H1 (cell line): Measurements from ENCODE around the gene DNER. TPM values are rescaled to one million over a fixed set of nuclear protein-coding genes. Genes with fewer than 3 reads are reported as not detected.

ENCODE experiments used
- CTCF ChIA-PET: fragments of 300-600 bp; sonication (Branson Sonifier 250); formaldehyde crosslinking; loops from one replicate; lab custom pipeline; 2021; ENCODE audit not compliant: partially characterized antibody; lab: Charles Lee
- POLR2A ChIA-PET: fragments of 300-600 bp; sonication (Branson Sonifier 250); formaldehyde crosslinking; loops from one replicate; lab custom pipeline; 2021; ENCODE audit warnings: inconsistent platforms; ENCODE audit not compliant: partially characterized antibody; lab: Charles Lee
- DNase-seq, 2 experiments: peaks; one replicate each; pipeline versions ENCODE4 v3.0.0 to v3.0.0-alpha.2; 2010 to 2022; ENCODE audit warnings: low spot score in 2 of 2, low read depth in 1 of 2, mixed read lengths in 1 of 2
- FAIRE-seq: peaks from 2 replicates; lab custom pipeline; 2011; peaks lifted over from hg19 to GRCh38; lab: Jason Lieb, UNC
- H2AFZ ChIP-seq: 2 replicates; pipeline ENCODE4 v1.8.1; 2012; ENCODE audit warnings: low read length, inconsistent platforms
- H2AK5ac ChIP-seq: 2 replicates; pipeline ENCODE4 v1.6.1; 2013; ENCODE audit warnings: low read depth, low read length
- H2BK120ac ChIP-seq: replicated peaks from 2 replicates; pipeline ENCODE3; 2013; ENCODE audit warnings: low read depth, low read length, inconsistent platforms
- H2BK12ac ChIP-seq: 2 replicates; pipeline ENCODE4 v1.6.1; 2013; ENCODE audit warnings: low read depth, low read length
- H2BK15ac ChIP-seq: 2 replicates; pipeline ENCODE4 v1.6.1; 2013; ENCODE audit warnings: low read length
- H2BK20ac ChIP-seq: 2 replicates; pipeline ENCODE4 v1.6.1; 2013; ENCODE audit warnings: low read length
- H2BK5ac ChIP-seq: 2 replicates; pipeline ENCODE4 v1.6.1; 2013; ENCODE audit warnings: low read depth, low read length
- H3K14ac ChIP-seq: 2 replicates; pipeline ENCODE4 v1.6.1; 2013; ENCODE audit warnings: inconsistent platforms; ENCODE audit not compliant: insufficient read length
- H3K18ac ChIP-seq: 2 replicates; pipeline ENCODE4 v1.6.1; 2013; ENCODE audit warnings: low read length; ENCODE audit errors: extremely low read depth
- H3K23ac ChIP-seq: 2 replicates; pipeline ENCODE4 v1.6.1; 2013; ENCODE audit warnings: inconsistent platforms; ENCODE audit not compliant: insufficient read length
- H3K23me2 ChIP-seq: 2 replicates; pipeline ENCODE4 v1.6.1; 2013; ENCODE audit warnings: low read depth, low read length
- H3K27ac ChIP-seq: 2 replicates; pipeline ENCODE4 v1.6.1; 2011; ENCODE audit warnings: low read depth, low read length, inconsistent platforms
- H3K27me3 ChIP-seq, 4 experiments: replicated peaks in 1 of 4; 1 replicate in 1 of 4; 2 replicates in 3 of 4; pipeline versions ENCODE4 v1.6.1 to v1.8.1; 2011 to 2013; ENCODE audit warnings: low read length in 3 of 4, mild to moderate bottlenecking in 3 of 4, inconsistent platforms in 2 of 4, mixed read lengths in 2 of 4, moderate library complexity in 1 of 4; ENCODE audit not compliant: control insufficient read depth in 3 of 4, insufficient read depth in 3 of 4; ENCODE audit errors: extremely low read depth in 1 of 4
- H3K36me3 ChIP-seq, 4 experiments: 2 replicates each; pipeline versions ENCODE4 v1.6.1 to v1.8.1; 2011 to 2013; ENCODE audit warnings: mild to moderate bottlenecking in 4 of 4, low read length in 3 of 4, moderate library complexity in 2 of 4, control low read depth in 1 of 4, inconsistent platforms in 1 of 4; ENCODE audit not compliant: insufficient read depth in 4 of 4, control insufficient read depth in 2 of 4
- H3K4ac ChIP-seq: replicated peaks from 2 replicates; pipeline ENCODE3; 2013; ENCODE audit warnings: low read length, low read depth, mixed read lengths, inconsistent platforms; ENCODE audit not compliant: insufficient read length
- H3K4me1 ChIP-seq, 4 experiments: replicated peaks in 1 of 4; 1 replicate in 1 of 4; 2 replicates in 3 of 4; pipeline versions ENCODE4 v1.6.1 to v1.8.1; 2011 to 2013; ENCODE audit warnings: low read length in 3 of 4, inconsistent platforms in 2 of 4, mixed read lengths in 1 of 4; ENCODE audit not compliant: insufficient read depth in 4 of 4, control insufficient read depth in 3 of 4
- H3K4me2 ChIP-seq, 2 experiments: 2 replicates each; pipeline versions ENCODE4 v1.6.1 to v1.8.1; 2011 to 2013; ENCODE audit warnings: low read depth in 2 of 2, low read length in 2 of 2, control low read depth in 1 of 2, inconsistent platforms in 1 of 2, mild to moderate bottlenecking in 1 of 2; ENCODE audit not compliant: insufficient read depth in 1 of 2
- H3K4me3 ChIP-seq, 4 experiments: fragments of 200-600, 300-600 bp in 1 of 4; sonication (generic), shearing (Covaris generic), sonication (Bioruptor Twin) in 1 of 4; 2 replicates each; pipeline versions ENCODE4 v1.5.1 to v1.8.1; 2011 to 2016; ENCODE audit warnings: low read length in 4 of 4, low read depth in 3 of 4, control low read depth in 2 of 4, inconsistent platforms in 2 of 4, mild to moderate bottlenecking in 2 of 4, mixed read lengths in 1 of 4, moderate library complexity in 1 of 4; ENCODE audit not compliant: insufficient read depth in 2 of 4; ENCODE audit errors: extremely low read depth in 1 of 4
- H3K56ac ChIP-seq: replicated peaks from 2 replicates; pipeline ENCODE3; 2013; ENCODE audit warnings: low read depth, mild to moderate bottlenecking, mixed read lengths, low read length, inconsistent platforms; ENCODE audit not compliant: insufficient read length
- H3K79me1 ChIP-seq: 2 replicates; pipeline ENCODE4 v1.6.1; 2013; ENCODE audit warnings: low read depth, low read length, control low read depth
- H3K79me2 ChIP-seq, 2 experiments: 2 replicates each; pipeline versions ENCODE4 v1.6.1 to v1.8.1; 2012 to 2013; ENCODE audit warnings: low read length in 2 of 2, mild to moderate bottlenecking in 2 of 2, inconsistent platforms in 1 of 2; ENCODE audit not compliant: insufficient read depth in 2 of 2, control insufficient read depth in 1 of 2
- H3K9ac ChIP-seq, 4 experiments: replicated peaks in 1 of 4; 1 replicate in 1 of 4; 2 replicates in 3 of 4; pipeline versions ENCODE4 v1.6.1 to v1.8.1; 2011 to 2013; ENCODE audit warnings: low read depth in 3 of 4, low read length in 3 of 4, control low read depth in 2 of 4, mild to moderate bottlenecking in 2 of 4, moderate library complexity in 2 of 4, inconsistent platforms in 1 of 4; ENCODE audit errors: extremely low read depth in 1 of 4
- H3K9me3 ChIP-seq, 2 experiments: 2 replicates each; pipeline versions ENCODE4 v1.6.1 to v1.8.1; 2012 to 2013; ENCODE audit warnings: mild to moderate bottlenecking in 2 of 2, moderate library complexity in 2 of 2, control low read depth in 1 of 2, inconsistent platforms in 1 of 2, low read depth in 1 of 2, low read length in 1 of 2, mixed read lengths in 1 of 2; ENCODE audit not compliant: insufficient read depth in 2 of 2
- H4K20me1 ChIP-seq, 2 experiments: replicated peaks in 1 of 2; 2 replicates each; pipeline versions ENCODE3 to v1.8.1; 2011 to 2013; ENCODE audit warnings: inconsistent platforms in 2 of 2, low read length in 2 of 2, mild to moderate bottlenecking in 1 of 2; ENCODE audit not compliant: insufficient read depth in 2 of 2, control insufficient read depth in 1 of 2
- H4K5ac ChIP-seq: 2 replicates; pipeline ENCODE4 v1.6.1; 2013; ENCODE audit warnings: low read length, low read depth, mixed read lengths, inconsistent platforms; ENCODE audit not compliant: insufficient read length
- H4K8ac ChIP-seq: 2 replicates; pipeline ENCODE4 v1.8.0; 2013; ENCODE audit warnings: mild to moderate bottlenecking, moderate library complexity, low read length, inconsistent platforms; ENCODE audit not compliant: insufficient read depth; ENCODE audit errors: extremely low read depth
- H4K91ac ChIP-seq: replicated peaks from 2 replicates; pipeline ENCODE3; 2013; ENCODE audit warnings: low read length, mixed read lengths, inconsistent platforms; ENCODE audit not compliant: insufficient read length
- CHD2 ChIP-seq: IDR thresholded peaks from 2 replicates; pipeline ENCODE4 v1.6.1; 2012; ENCODE audit warnings: low read length, improper control_type of control experiment
- CTBP2 ChIP-seq: IDR thresholded peaks from 2 replicates; pipeline ENCODE4 v1.7.0; 2011; ENCODE audit warnings: borderline replicate concordance, mild to moderate bottlenecking, moderate library complexity, mixed read lengths, low read length; ENCODE audit not compliant: insufficient read depth, insufficient read length
- JUND ChIP-seq: IDR thresholded peaks from 2 replicates; pipeline ENCODE4 v1.6.1; 2011; ENCODE audit warnings: mild to moderate bottlenecking, improper control_type of control experiment, low read length
- KDM1A ChIP-seq: fragments of 200-600, 300-600 bp; sonication (generic); IDR thresholded peaks from 2 replicates; pipeline ENCODE4 v1.7.1; 2016; ENCODE audit warnings: mild to moderate bottlenecking, low read length, borderline replicate concordance
- POU5F1 ChIP-seq: IDR thresholded peaks from 2 replicates; pipeline ENCODE4 v1.6.1; 2011; ENCODE audit warnings: low read depth, mild to moderate bottlenecking, low read length, moderate library complexity
- RBBP5 ChIP-seq: IDR thresholded peaks from 2 replicates; pipeline ENCODE4 v1.7.1; 2012; ENCODE audit warnings: low read depth, mild to moderate bottlenecking, inconsistent platforms, low read length, moderate library complexity, borderline replicate concordance
- SP2 ChIP-seq: IDR thresholded peaks from 2 replicates; pipeline ENCODE4 v1.6.1; 2012; ENCODE audit warnings: mild to moderate bottlenecking, low read length, inconsistent platforms
- TCF12 ChIP-seq: IDR thresholded peaks from 2 replicates; pipeline ENCODE4 v1.6.1; 2011; ENCODE audit warnings: low read depth, mild to moderate bottlenecking, low read length
- YY1 ChIP-seq: IDR thresholded peaks from 2 replicates; pipeline ENCODE4 v1.6.1; 2011; ENCODE audit warnings: low read depth, mild to moderate bottlenecking, low read length
- WGBS, 2 experiments: shearing (Covaris generic) in 1 of 2; methylation state at CpG; one replicate each; pipeline versions ENCODE4 v1.1.6 to v1.1.7; 2013 to 2015; ENCODE audit warnings: low lambda C conversion rate in 2 of 2, mixed read lengths in 2 of 2, inconsistent platforms in 1 of 2, low coverage in 1 of 2, missing lambda C conversion rate in 1 of 2; ENCODE audit not compliant: insufficient replicate concordance in 2 of 2, insufficient coverage in 1 of 2, insufficient read length in 1 of 2; ENCODE audit errors: extremely low coverage in 1 of 2, missing lambda C conversion rate in 1 of 2; 5-methylcytosine and 5-hydroxymethylcytosine counted together
- polyA plus RNA-seq, 7 experiments: library from polyadenylated mRNA; depleted of rRNA in 3 of 7; stranded (reverse) in 5 of 7; unstranded in 2 of 7; fragments of >200 nt in 5 of 7; fragments of 200-250 nt in 2 of 7; gene quantifications; 1 replicate in 5 of 7; 2 replicates in 1 of 7; 4 replicates in 1 of 7; pipeline versions ENCODE4 v1.2.1 to v1.2.3, GENCODE V29; 2011 to 2013; ENCODE audit warnings: missing spikeins in 2 of 7, mixed read lengths in 2 of 7
- total RNA-seq: library from RNA; stranded (reverse); fragmentation: NEBNext Ultra II Directional; extraction: Animal tissue kit (Norgen Biotek cat#: 25700); gene quantifications from 2 replicates; pipeline ENCODE4 v1.2.1, GENCODE V29; 2021

Gene DNER
- total and polyA plus RNA-seq, 2 of the 8 experiments (the other 6 are each of a cell fraction or from before 2014, with no cell fraction given) = 6.8 to 16.3 TPM

GRCh38 chr2:229463841-229464346 is 250.5 kb downstream of the DNER start:
- no peak overlapping the region for H3K14ac ChIP-seq
- no peak overlapping the region for H2AK5ac ChIP-seq
- H2BK120ac ChIP-seq = no peak overlapping the region
- H3K79me2 ChIP-seq = no peaks in the 10 kb centered on the region
- no peak for TF ChIP-seq CHD2
- TF ChIP-seq RBBP5 = no peak
- TF ChIP-seq JUND = no peak
- TF ChIP-seq KDM1A = no peak
- no peak for TF ChIP-seq CTBP2
- no peak for TF ChIP-seq SP2
- TF ChIP-seq TCF12 = no peak
- no peak for TF ChIP-seq POU5F1
- TF ChIP-seq YY1 = no peak
- TF ChIP-seq, all 59 proteins: peak for 0
- Histone ChIP-seq H3K4me2 (no peak overlapping the region), H3K4me3 (no peak overlapping the region), H3K9ac (no peak overlapping the region), H3K4me1 (peaks cover 0 to 3% (median under 1%) of the 10 kb centered on the region in 4 experiments; a peak in 2 of 7 replicates), H4K5ac (no peak overlapping the region), H2BK5ac (no peak overlapping the region), H3K79me1 (no peaks in the 10 kb centered on the region), H3K4ac (no peak overlapping the region), H2BK15ac (no peak overlapping the region), H4K20me1 (no peaks in the 10 kb centered on the region), H2AFZ (no peak overlapping the region), H3K36me3 (no peaks in the 10 kb centered on the region), H3K27ac (no peak overlapping the region), H3K9me3 (no peaks in the 10 kb centered on the region), H3K18ac (no peak overlapping the region), H4K91ac (no peak overlapping the region), H4K8ac (no peak overlapping the region), H3K23me2 (no peaks in the 10 kb centered on the region), H3K27me3 (no peaks in the 10 kb centered on the region), H3K23ac (no peak overlapping the region), H3K56ac (no peak overlapping the region), H2BK12ac (no peak overlapping the region), H2BK20ac (no peak overlapping the region)
- DNase-seq (no peak), FAIRE-seq (no peak)
- 86% methylated on average over 2 of the region's 2 CpGs; no CpG with 5 or more reads in 1 of the 2 experiments for WGBS, 2 experiments
- ChIA-PET POLR2A (no interaction called here), CTCF (interaction anchor here (0.8 to 1.2 kb wide), 5 partner anchors 10 to 137 kb away, joined by 3 to 4 read pairs (median 3); no protein-coding TSS in a partner anchor)
